Transverse colon (tissue), 4 donors: ENCODE data around the gene RAP1GAP2.

Experiments
- CTCF ChIP-seq, 5 experiments: fragments of 200-600 bp in 3 of 5; fragments of 450-650 bp in 2 of 5; sonication (generic) in 3 of 5; IDR thresholded peaks; 1 replicate in 2 of 5; 2 replicates in 3 of 5; pipeline ENCODE4 v1.5.1; 2016 to 2017; ENCODE audit warnings: antibody characterized with exemption in 5 of 5, inconsistent platforms in 3 of 5, mild to moderate bottlenecking in 2 of 5, moderate library complexity in 1 of 5
- POLR2A ChIP-seq: fragments of 450-650 bp; IDR thresholded peaks from one replicate; pipeline ENCODE4 v1.6.1; 2016; ENCODE audit warnings: antibody characterized with exemption, mild to moderate bottlenecking, moderate library complexity
- POLR2AphosphoS5 ChIP-seq, 3 donors: sonication (generic); formaldehyde crosslinking; IDR thresholded peaks; one replicate each; pipeline ENCODE4 v1.6.1; 2016; ENCODE audit warnings: antibody characterized with exemption in 3 of 3

- TF ChIP-seq POLR2A (no peak), CTCF (IDR thresholded peaks at IDR 0.05) (no peak), POLR2AphosphoS5 (IDR thresholded peaks at IDR 0.05) (no peak)
These were observed 139.4 kb downstream of the RAP1GAP2 start for GRCh38 chr17:2935632-2936031.
